ENCODE data around the gene TMEM213.

The TMEM213 gene, protein sequence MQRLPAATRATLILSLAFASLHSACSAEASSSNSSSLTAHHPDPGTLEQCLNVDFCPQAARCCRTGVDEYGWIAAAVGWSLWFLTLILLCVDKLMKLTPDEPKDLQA

GRCh38 chr7:138797715-138798320 lies at the start of gene TMEM213, which contains the start of gene ATP6V0A4:
Gene TMEM213, plus strand, starts transcription at chr7:138797994. Its CDS starts 111 bp downstream, at chr7:138798105.
Gene ATP6V0A4, minus strand, starts transcription at chr7:138798196. Its CDS starts 26,949 bp downstream, at chr7:138771247.
- H3K4me1 ChIP-seq (ENCODE audit: control insufficient read depth in 1 of 2, insufficient read depth in 2 of 2, low read length in 2 of 2), result no peaks in the 10 kb centered on the region
- H3K27ac ChIP-seq (ENCODE audit: low read length), result no peak within 1 kb of the TSS
- no peaks in the 10 kb centered on the region for H3K9me3 ChIP-seq (ENCODE audit: control insufficient read depth in 1 of 2, low read length in 2 of 2)
- no peaks in the 10 kb centered on the region for H3K36me3 ChIP-seq (ENCODE audit: control insufficient read depth in 1 of 2, insufficient read depth in 2 of 2, low read length in 2 of 2)
- H3K4me3 ChIP-seq (ENCODE audit: low read depth in 1 of 2, low read length in 2 of 2), result no peak within 1 kb of the TSS
- no peaks in the 10 kb centered on the region for H3K27me3 ChIP-seq (ENCODE audit: low read depth, low read length)

DNA sequence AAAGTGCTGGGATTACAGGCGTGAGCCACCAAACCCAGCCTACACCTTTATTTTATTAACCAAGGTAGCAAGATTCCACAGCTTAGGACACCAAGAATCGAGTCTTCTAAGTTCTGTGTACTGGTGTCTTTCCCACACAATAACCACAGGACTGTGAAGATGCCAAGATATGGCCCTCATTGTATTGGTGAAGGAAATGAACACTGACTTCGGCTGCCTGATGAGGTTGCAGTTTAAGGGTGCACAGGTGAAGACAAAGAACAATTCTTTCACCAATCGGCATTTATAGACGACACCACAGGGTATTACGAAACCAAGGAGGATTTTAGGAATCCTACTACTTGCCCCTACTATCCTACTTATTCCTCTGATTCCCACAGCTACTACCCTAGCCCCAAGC lies 49.1 kb upstream of the TMEM213 start:
- Histone ChIP-seq H3K27ac (ENCODE audit: low read length) (no peak overlapping the region), H3K9me3 (ENCODE audit: control insufficient read depth in 1 of 2, low read length in 2 of 2) (no peaks in the 10 kb centered on the region), H3K27me3 (ENCODE audit: low read depth, low read length) (no peaks in the 10 kb centered on the region), H3K4me1 (ENCODE audit: control insufficient read depth in 1 of 2, insufficient read depth in 2 of 2, low read length in 2 of 2) (no peaks in the 10 kb centered on the region), H3K4me3 (ENCODE audit: low read depth in 1 of 2, low read length in 2 of 2) (no peak overlapping the region), H3K36me3 (ENCODE audit: control insufficient read depth in 1 of 2, insufficient read depth in 2 of 2, low read length in 2 of 2) (no peaks in the 10 kb centered on the region)

GRCh38 chr7:138749960-138750359 lies 47.8 kb upstream of the TMEM213 start:
- Histone ChIP-seq H3K36me3 (ENCODE audit: control insufficient read depth in 1 of 2, insufficient read depth in 2 of 2, low read length in 2 of 2) (no peaks in the 10 kb centered on the region), H3K4me1 (ENCODE audit: control insufficient read depth in 1 of 2, insufficient read depth in 2 of 2, low read length in 2 of 2) (no peaks in the 10 kb centered on the region), H3K4me3 (ENCODE audit: low read depth in 1 of 2, low read length in 2 of 2) (no peak overlapping the region), H3K27me3 (ENCODE audit: low read depth, low read length) (no peaks in the 10 kb centered on the region), H3K27ac (ENCODE audit: low read length) (no peak overlapping the region), H3K9me3 (ENCODE audit: control insufficient read depth in 1 of 2, low read length in 2 of 2) (no peaks in the 10 kb centered on the region)

GRCh38 chr7:138750473-138750872 lies 47.3 kb upstream of the TMEM213 start:
- no peaks in the 10 kb centered on the region for H3K4me1 ChIP-seq (ENCODE audit: control insufficient read depth in 1 of 2, insufficient read depth in 2 of 2, low read length in 2 of 2)
- H3K9me3 ChIP-seq (ENCODE audit: control insufficient read depth in 1 of 2, low read length in 2 of 2), result no peaks in the 10 kb centered on the region
- H3K36me3 ChIP-seq (ENCODE audit: control insufficient read depth in 1 of 2, insufficient read depth in 2 of 2, low read length in 2 of 2), result no peaks in the 10 kb centered on the region
- no peak overlapping the region for H3K4me3 ChIP-seq (ENCODE audit: low read depth in 1 of 2, low read length in 2 of 2)
- no peaks in the 10 kb centered on the region for H3K27me3 ChIP-seq (ENCODE audit: low read depth, low read length)
- H3K27ac ChIP-seq (ENCODE audit: low read length), result no peak overlapping the region

GRCh38 chr7:138750901-138751464 lies 46.8 kb upstream of the TMEM213 start:
- no peaks in the 10 kb centered on the region for H3K9me3 ChIP-seq (ENCODE audit: control insufficient read depth in 1 of 2, low read length in 2 of 2)

GRCh38 chr7:138752518-138753149 lies 45.2 kb upstream of the TMEM213 start:
- H3K36me3 ChIP-seq (ENCODE audit: control insufficient read depth in 1 of 2, insufficient read depth in 2 of 2, low read length in 2 of 2), result no peaks in the 10 kb centered on the region
- H3K27ac ChIP-seq (ENCODE audit: low read length), result no peak overlapping the region
- H3K4me3 ChIP-seq (ENCODE audit: low read depth in 1 of 2, low read length in 2 of 2), result no peak overlapping the region
- no peaks in the 10 kb centered on the region for H3K9me3 ChIP-seq (ENCODE audit: control insufficient read depth in 1 of 2, low read length in 2 of 2)
- H3K4me1 ChIP-seq (ENCODE audit: control insufficient read depth in 1 of 2, insufficient read depth in 2 of 2, low read length in 2 of 2), result no peaks in the 10 kb centered on the region
- no peaks in the 10 kb centered on the region for H3K27me3 ChIP-seq (ENCODE audit: low read depth, low read length)

More at GRCh38 chr7:138750901-138751464, 46.8 kb upstream of the TMEM213 start:
- no peaks in the 10 kb centered on the region for H3K4me1 ChIP-seq (ENCODE audit: control insufficient read depth in 1 of 2, insufficient read depth in 2 of 2, low read length in 2 of 2)
- no peaks in the 10 kb centered on the region for H3K36me3 ChIP-seq (ENCODE audit: control insufficient read depth in 1 of 2, insufficient read depth in 2 of 2, low read length in 2 of 2)
- no peak overlapping the region for H3K4me3 ChIP-seq (ENCODE audit: low read depth in 1 of 2, low read length in 2 of 2)
- no peaks in the 10 kb centered on the region for H3K27me3 ChIP-seq (ENCODE audit: low read depth, low read length)
- no peak overlapping the region for H3K27ac ChIP-seq (ENCODE audit: low read length)

- no peaks in the 10 kb centered on the region for H3K9me3 ChIP-seq (ENCODE audit: control insufficient read depth in 1 of 2, low read length in 2 of 2)
- no peak overlapping the region for H3K4me3 ChIP-seq (ENCODE audit: low read depth in 1 of 2, low read length in 2 of 2)
- no peaks in the 10 kb centered on the region for H3K27me3 ChIP-seq (ENCODE audit: low read depth, low read length)
- no peaks in the 10 kb centered on the region for H3K36me3 ChIP-seq (ENCODE audit: control insufficient read depth in 1 of 2, insufficient read depth in 2 of 2, low read length in 2 of 2)
- no peaks in the 10 kb centered on the region for H3K4me1 ChIP-seq (ENCODE audit: control insufficient read depth in 1 of 2, insufficient read depth in 2 of 2, low read length in 2 of 2)
- no peak overlapping the region for H3K27ac ChIP-seq (ENCODE audit: low read length)
These were observed 44.7 kb upstream of the TMEM213 start for GRCh38 chr7:138753150-138753518.

DNA sequence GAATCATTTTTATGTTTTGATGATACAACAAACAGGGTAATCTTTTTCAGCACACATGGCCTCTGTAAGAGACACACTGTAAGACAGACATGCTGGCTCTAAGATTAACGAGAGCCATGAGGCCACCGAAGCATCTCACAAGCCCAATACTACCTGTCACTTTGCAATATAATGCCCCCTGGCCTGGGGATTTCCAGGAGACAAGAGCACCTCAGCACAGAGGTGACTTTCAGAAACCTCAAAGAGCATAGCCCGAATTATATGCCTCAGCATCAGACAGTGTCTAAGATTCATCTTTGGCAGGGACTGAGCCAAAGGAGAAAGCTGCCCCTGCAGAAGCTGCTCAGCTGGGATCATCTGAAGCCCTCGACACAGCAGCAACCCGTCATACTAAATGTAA lies 44.2 kb upstream of the TMEM213 start:
- Histone ChIP-seq H3K27me3 (ENCODE audit: low read depth, low read length) (no peaks in the 10 kb centered on the region), H3K4me1 (ENCODE audit: control insufficient read depth in 1 of 2, insufficient read depth in 2 of 2, low read length in 2 of 2) (no peaks in the 10 kb centered on the region), H3K9me3 (ENCODE audit: control insufficient read depth in 1 of 2, low read length in 2 of 2) (no peaks in the 10 kb centered on the region), H3K4me3 (ENCODE audit: low read depth in 1 of 2, low read length in 2 of 2) (no peak overlapping the region), H3K27ac (ENCODE audit: low read length) (no peak overlapping the region), H3K36me3 (ENCODE audit: control insufficient read depth in 1 of 2, insufficient read depth in 2 of 2, low read length in 2 of 2) (no peaks in the 10 kb centered on the region)

DNA sequence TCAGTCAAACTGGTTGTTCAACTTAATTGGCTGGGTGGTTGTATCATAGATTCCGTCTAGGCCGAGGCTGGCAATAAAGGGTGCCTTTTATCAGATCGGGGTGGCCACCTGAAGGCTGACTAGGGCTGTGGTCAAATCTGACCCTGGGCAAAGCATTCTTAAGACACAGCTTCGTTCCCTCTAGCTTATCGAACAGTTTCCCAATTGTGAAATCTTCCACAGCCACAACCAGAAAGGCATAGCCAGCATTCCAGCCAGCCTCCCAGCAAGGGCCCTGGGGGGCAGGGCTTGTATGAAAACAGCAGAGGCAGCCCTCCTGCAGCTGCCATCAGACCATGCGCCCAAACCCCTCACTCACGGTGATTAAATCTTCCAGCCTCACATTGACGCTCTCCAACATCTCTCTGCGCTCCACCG lies 42.5 kb upstream of the TMEM213 start:
- Histone ChIP-seq H3K9me3 (ENCODE audit: control insufficient read depth in 1 of 2, low read length in 2 of 2) (no peaks in the 10 kb centered on the region), H3K4me1 (ENCODE audit: control insufficient read depth in 1 of 2, insufficient read depth in 2 of 2, low read length in 2 of 2) (no peaks in the 10 kb centered on the region), H3K27ac (ENCODE audit: low read length) (no peak overlapping the region), H3K4me3 (ENCODE audit: low read depth in 1 of 2, low read length in 2 of 2) (no peak overlapping the region), H3K36me3 (ENCODE audit: control insufficient read depth in 1 of 2, insufficient read depth in 2 of 2, low read length in 2 of 2) (no peaks in the 10 kb centered on the region), H3K27me3 (ENCODE audit: low read depth, low read length) (no peaks in the 10 kb centered on the region)

GRCh38 chr7:138755842-138756590 lies 41.8 kb upstream of the TMEM213 start:
- no peaks in the 10 kb centered on the region for H3K4me1 ChIP-seq (ENCODE audit: control insufficient read depth in 1 of 2, insufficient read depth in 2 of 2, low read length in 2 of 2)
- no peak overlapping the region for H3K27ac ChIP-seq (ENCODE audit: low read length)
- no peaks in the 10 kb centered on the region for H3K9me3 ChIP-seq (ENCODE audit: control insufficient read depth in 1 of 2, low read length in 2 of 2)
- H3K27me3 ChIP-seq (ENCODE audit: low read depth, low read length), result no peaks in the 10 kb centered on the region
- no peak overlapping the region for H3K4me3 ChIP-seq (ENCODE audit: low read depth in 1 of 2, low read length in 2 of 2)
- no peaks in the 10 kb centered on the region for H3K36me3 ChIP-seq (ENCODE audit: control insufficient read depth in 1 of 2, insufficient read depth in 2 of 2, low read length in 2 of 2)

- no peaks in the 10 kb centered on the region for H3K4me1 ChIP-seq (ENCODE audit: control insufficient read depth in 1 of 2, insufficient read depth in 2 of 2, low read length in 2 of 2)
- no peak overlapping the region for H3K27ac ChIP-seq (ENCODE audit: low read length)
- no peak overlapping the region for H3K4me3 ChIP-seq (ENCODE audit: low read depth in 1 of 2, low read length in 2 of 2)
- H3K9me3 ChIP-seq (ENCODE audit: control insufficient read depth in 1 of 2, low read length in 2 of 2), result no peaks in the 10 kb centered on the region
- no peaks in the 10 kb centered on the region for H3K27me3 ChIP-seq (ENCODE audit: low read depth, low read length)
- H3K36me3 ChIP-seq (ENCODE audit: control insufficient read depth in 1 of 2, insufficient read depth in 2 of 2, low read length in 2 of 2), result no peaks in the 10 kb centered on the region
These were observed 41.1 kb upstream of the TMEM213 start for GRCh38 chr7:138756591-138757242.
